ENCODE data around the gene PIKFYVE.
"Not testable (repeated sequence)": the region's sequence is repeated elsewhere in the genome, so short reads cannot be mapped to it uniquely, and the experiment has no call there.

PIKFYVE gene

GRCh38 chr2:208358758-208359631 lies 92.9 kb downstream of the PIKFYVE start:
- in situ Hi-C loops (cut with MboI; ENCODE audit: low sequenced_read_pairs) = no loop called here

- in situ Hi-C loops (cut with MboI; ENCODE audit: low sequenced_read_pairs) = no loop called here
These were observed 93.6 kb downstream of the PIKFYVE start for GRCh38 chr2:208359632-208359986.

GRCh38 chr2:208360259-208361076 lies 94.4 kb downstream of the PIKFYVE start:
- in situ Hi-C loops (cut with MboI; ENCODE audit: low sequenced_read_pairs) = no loop called here

- in situ Hi-C loops (cut with MboI; ENCODE audit: low sequenced_read_pairs) = no loop called here
These were observed 95.0 kb downstream of the PIKFYVE start for GRCh38 chr2:208361077-208361441.

GRCh38 chr2:208363485-208363884 lies 97.4 kb downstream of the PIKFYVE start:
- in situ Hi-C loops (cut with MboI; ENCODE audit: low sequenced_read_pairs) = no loop called here

GRCh38 chr2:208366215-208367127 lies 100.4 kb downstream of the PIKFYVE start:
- in situ Hi-C loops (cut with MboI; ENCODE audit: low sequenced_read_pairs) = no loop called here

GRCh38 chr2:208369091-208369490 lies 103.0 kb downstream of the PIKFYVE start:
- in situ Hi-C loops (cut with MboI; ENCODE audit: low sequenced_read_pairs) = no loop called here

- in situ Hi-C loops (cut with MboI; ENCODE audit: low sequenced_read_pairs) = no loop called here
These were observed 105.0 kb downstream of the PIKFYVE start for GRCh38 chr2:208370881-208371633.

- in situ Hi-C loops (cut with MboI; ENCODE audit: low sequenced_read_pairs) = no loop called here
These were observed 105.5 kb downstream of the PIKFYVE start for GRCh38 chr2:208371634-208371935.

- in situ Hi-C loops (cut with MboI; ENCODE audit: low sequenced_read_pairs) = no loop called here
These were observed 107.5 kb downstream of the PIKFYVE start for GRCh38 chr2:208373460-208374089.

- in situ Hi-C loops (cut with MboI; ENCODE audit: low sequenced_read_pairs) = no loop called here
These were observed 109.5 kb downstream of the PIKFYVE start for GRCh38 chr2:208375491-208376068.

- in situ Hi-C loops (cut with MboI; ENCODE audit: low sequenced_read_pairs) = not testable (repeated sequence)
These were observed 111.3 kb downstream of the PIKFYVE start for GRCh38 chr2:208377344-208377860.

- in situ Hi-C loops (cut with MboI; ENCODE audit: low sequenced_read_pairs) = no loop called here
These were observed 113.1 kb downstream of the PIKFYVE start for GRCh38 chr2:208379192-208379591.

GRCh38 chr2:208384637-208385036 lies 118.6 kb downstream of the PIKFYVE start:
- in situ Hi-C loops (cut with MboI; ENCODE audit: low sequenced_read_pairs) = no loop called here

- in situ Hi-C loops (cut with MboI; ENCODE audit: low sequenced_read_pairs) = no loop called here
These were observed 120.5 kb downstream of the PIKFYVE start for GRCh38 chr2:208386541-208386940.

GRCh38 chr2:208389940-208390339 lies 123.9 kb downstream of the PIKFYVE start:
- in situ Hi-C loops (cut with MboI; ENCODE audit: low sequenced_read_pairs) = no loop called here

GRCh38 chr2:208392300-208392699 lies 126.2 kb downstream of the PIKFYVE start:
- in situ Hi-C loops (cut with MboI; ENCODE audit: low sequenced_read_pairs) = no loop called here

GRCh38 chr2:208396796-208397195 lies 130.7 kb downstream of the PIKFYVE start:
- in situ Hi-C loops (cut with MboI; ENCODE audit: low sequenced_read_pairs) = not testable (repeated sequence)

- in situ Hi-C loops (cut with MboI; ENCODE audit: low sequenced_read_pairs) = no loop called here
These were observed 133.1 kb downstream of the PIKFYVE start for GRCh38 chr2:208399201-208399600.
